GM21825 (cell line): Measurements from ENCODE around the gene FMNL2.

Source experiments
- ATAC-seq: cut with Tn5 transposase; IDR thresholded peaks from one replicate; pipeline ENCODE4 v1.9.1; 2021; ENCODE audit warnings: mild to moderate bottlenecking, moderate library complexity; ENCODE audit not compliant: unreplicated experiment

Gene FMNL2

GRCh38 chr2:152630466-152630865, 295.5 kb downstream of the FMNL2 start:
- no peak for ATAC-seq

- no peak for ATAC-seq
These were observed 297.8 kb downstream of the FMNL2 start for GRCh38 chr2:152632736-152633135.

- peak; percentile 67 for ATAC-seq
These were observed 300.8 kb downstream of the FMNL2 start for GRCh38 chr2:152635635-152636298.

GRCh38 chr2:152637251-152637650, 302.3 kb downstream of the FMNL2 start:
- no peak for ATAC-seq

GRCh38 chr2:152638056-152638455, 303.1 kb downstream of the FMNL2 start:
- ATAC-seq = no peak

GRCh38 chr2:152638590-152638989, 303.6 kb downstream of the FMNL2 start:
- no peak for ATAC-seq

GRCh38 chr2:152644189-152644873, 309.4 kb downstream of the FMNL2 start:
- ATAC-seq = no peak

GRCh38 chr2:152646264-152646663, 311.3 kb downstream of the FMNL2 start:
- no peak for ATAC-seq

GRCh38 chr2:152646775-152647174, 311.8 kb downstream of the FMNL2 start:
- no peak for ATAC-seq

- no peak for ATAC-seq
These were observed 312.6 kb downstream of the FMNL2 start for GRCh38 chr2:152647552-152647951.

- ATAC-seq = no peak
These were observed 313.4 kb downstream of the FMNL2 start for GRCh38 chr2:152648336-152648735.

GRCh38 chr2:152649997-152650396, 315.0 kb downstream of the FMNL2 start:
- no peak for ATAC-seq

GRCh38 chr2:152650768-152651371, 315.9 kb downstream of the FMNL2 start:
- no peak for ATAC-seq

- ATAC-seq = no peak
These were observed 316.9 kb downstream of the FMNL2 start for GRCh38 chr2:152651834-152652233.

- no peak for ATAC-seq
These were observed 320.9 kb downstream of the FMNL2 start for GRCh38 chr2:152655880-152656279.

GRCh38 chr2:152657043-152657442, 322.1 kb downstream of the FMNL2 start:
- ATAC-seq = peak; percentile 72

- no peak for ATAC-seq
These were observed 323.2 kb downstream of the FMNL2 start for GRCh38 chr2:152658221-152658620.

GRCh38 chr2:152661076-152661475, 326.1 kb downstream of the FMNL2 start:
- no peak for ATAC-seq

GRCh38 chr2:152664725-152665124, 329.8 kb downstream of the FMNL2 start:
- no peak for ATAC-seq

- ATAC-seq = no peak
These were observed 339.4 kb downstream of the FMNL2 start for GRCh38 chr2:152674334-152674733.

GRCh38 chr2:152676461-152676860, 341.5 kb downstream of the FMNL2 start:
- no peak for ATAC-seq

GRCh38 chr2:152678808-152679207, 343.8 kb downstream of the FMNL2 start:
- no peak for ATAC-seq
